ENCODE data around the gene XRN2.

The XRN2 gene

DNA sequence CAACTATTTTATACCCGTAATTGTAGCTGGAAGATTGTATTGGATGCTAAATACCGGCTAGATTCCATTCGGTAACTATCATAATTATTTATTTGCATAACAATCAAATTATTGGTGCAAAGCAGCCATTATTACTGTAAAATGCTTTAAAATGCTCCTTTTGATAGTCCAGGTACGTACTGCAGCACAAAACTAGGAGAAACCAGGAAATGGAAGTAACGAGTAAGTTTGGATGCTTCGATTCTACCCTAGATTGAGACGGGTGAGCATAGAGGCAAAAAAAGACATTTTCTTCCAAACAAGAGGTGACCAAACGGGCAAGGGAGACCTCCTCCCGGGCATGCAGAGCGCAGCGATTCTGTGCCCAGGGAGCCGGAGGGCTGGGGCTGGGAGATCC, 469 bp upstream of the XRN2 start:
- no peak for DNase-seq

DNA sequence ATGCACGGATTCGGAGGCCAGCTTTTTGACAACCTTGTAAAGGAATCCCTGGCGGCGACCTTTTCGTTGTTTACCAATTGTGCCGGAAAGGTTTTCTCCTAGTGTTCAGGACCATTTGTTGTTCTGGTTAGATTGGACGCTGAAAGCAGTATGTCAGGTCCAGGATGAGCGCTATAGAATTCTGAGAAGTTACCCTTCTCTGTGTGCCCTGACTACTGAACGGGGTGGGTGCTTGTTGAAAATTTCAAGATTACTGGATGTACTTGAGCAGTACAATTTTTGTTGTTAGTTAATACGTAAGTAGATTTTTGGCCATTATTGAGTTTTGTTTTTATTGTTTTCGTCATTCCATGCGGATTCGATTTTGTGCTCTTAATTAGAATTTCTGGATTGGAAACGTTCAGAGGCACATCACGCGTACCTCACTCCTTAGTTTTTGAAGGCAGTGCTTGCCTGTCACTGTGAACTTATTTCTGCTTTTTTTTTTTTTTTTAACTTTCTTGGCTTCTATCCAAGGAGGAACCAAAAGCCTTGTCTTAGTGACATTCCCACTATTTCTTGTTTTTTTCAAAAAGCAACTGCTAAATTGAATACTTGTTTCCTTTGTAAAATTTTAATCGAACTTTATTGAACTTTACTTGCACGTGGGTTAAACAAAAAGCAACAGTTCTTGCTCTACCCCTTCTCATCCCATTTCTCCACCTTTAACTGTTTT, 898 bp downstream of the XRN2 start:
- no peak for DNase-seq

DNA sequence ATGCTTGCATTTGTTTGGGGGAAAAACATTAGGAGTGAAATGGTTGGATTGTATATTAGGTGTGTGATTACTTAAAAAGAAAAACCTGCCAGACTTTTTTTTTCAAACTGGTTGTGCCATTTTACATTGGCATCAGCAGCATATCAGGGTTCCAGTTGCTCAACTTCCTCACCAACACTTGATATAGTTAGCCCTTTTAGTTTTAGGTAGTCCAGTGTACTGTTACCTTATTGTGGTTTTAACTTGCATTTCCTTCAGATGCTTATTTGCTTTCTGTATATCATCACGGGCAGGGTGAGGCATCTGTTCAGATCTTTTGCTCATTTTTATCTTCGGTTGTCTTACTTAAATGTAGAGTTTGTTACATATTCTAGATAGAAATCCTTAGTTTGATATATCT, 5.2 kb downstream of the XRN2 start:
- no peak for DNase-seq

DNA sequence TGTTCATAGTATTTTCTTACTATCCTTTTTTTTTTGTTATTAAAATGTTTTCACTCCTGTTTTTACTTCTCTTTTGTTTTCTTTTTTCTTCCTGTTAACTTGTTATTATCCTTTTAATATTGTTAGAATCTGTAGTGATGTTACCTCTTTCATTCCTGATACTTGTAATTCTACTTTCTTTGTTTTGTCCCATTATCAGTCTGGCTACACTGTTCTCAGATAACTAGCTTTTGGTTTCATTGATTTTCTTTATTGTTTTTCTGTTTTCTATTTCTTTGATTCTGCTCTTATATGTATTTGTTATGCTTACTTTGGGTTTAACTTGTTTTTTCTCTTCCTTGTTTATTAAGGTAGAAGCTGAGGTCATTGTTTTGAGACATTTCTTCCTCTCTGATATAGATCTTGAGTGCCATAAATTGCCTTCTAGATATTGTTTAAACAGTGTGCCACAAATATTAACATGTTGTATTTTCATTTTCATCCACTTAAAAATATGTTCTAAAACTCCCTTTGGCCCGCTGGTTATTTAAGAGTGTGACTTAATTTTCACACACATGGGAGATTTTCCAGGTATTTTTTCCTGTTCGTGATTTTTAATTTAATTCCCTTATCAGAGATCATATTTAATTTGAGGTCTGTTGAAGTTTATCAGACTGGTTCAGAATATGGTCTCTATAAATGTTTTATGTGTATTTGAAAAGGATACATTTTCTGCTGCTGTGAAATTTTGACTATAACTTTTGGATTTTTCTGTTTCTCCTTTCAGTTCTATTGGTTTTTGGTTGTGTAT, 6.7 kb downstream of the XRN2 start:
- no peak for DNase-seq

DNA sequence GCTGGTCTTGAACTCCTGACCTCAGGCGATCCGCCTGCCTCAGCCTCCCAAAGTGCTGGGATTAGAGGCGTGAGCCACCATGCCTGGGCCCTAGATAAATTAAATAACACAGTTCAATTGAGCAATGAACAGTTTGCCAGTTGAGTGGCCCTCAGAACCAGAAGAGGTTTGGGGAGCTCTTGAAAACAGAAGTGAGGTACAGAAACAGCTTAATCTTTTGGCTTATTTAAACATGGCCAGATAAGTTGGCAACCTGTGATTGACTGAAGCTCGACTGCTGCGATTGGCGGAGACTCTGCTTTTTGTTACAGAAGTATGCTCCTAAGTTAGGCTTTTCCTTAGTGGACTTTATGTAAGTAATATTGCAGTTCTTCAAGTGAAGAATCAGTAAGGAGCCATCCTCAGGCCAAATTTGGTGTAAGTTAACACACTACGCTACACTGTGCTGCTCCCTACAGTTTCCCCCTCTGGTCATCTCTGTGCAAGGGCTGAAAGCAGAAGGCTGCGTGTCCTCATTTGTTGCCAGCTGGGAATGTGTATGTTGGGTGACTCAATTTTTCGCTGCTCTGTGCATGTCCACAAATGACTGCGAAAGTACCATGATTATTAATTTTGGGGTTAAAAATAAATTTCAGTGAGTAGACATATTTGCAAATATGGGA, 9.8 kb downstream of the XRN2 start:
- no peak for DNase-seq

DNA sequence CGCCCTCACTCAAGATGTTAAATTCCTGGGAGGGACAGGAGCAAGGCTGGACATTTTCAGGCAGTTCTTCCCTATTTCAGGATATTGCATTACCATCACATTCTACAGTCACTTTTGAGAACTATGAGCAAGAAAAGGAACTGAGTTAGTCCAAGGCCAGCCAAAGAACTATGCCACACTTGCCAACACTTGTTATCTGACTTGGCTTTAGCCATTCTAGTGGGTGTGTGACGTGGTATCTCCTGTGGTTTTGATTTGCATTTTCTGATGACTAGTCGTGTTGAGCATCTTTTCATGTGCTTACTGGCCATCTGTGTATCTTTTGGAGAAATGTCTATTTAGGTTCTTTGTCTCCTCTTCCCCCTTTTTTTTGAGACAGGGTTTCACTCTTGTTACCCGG, 12.0 kb downstream of the XRN2 start:
- DNase-seq, result peak; percentile 53

DNA sequence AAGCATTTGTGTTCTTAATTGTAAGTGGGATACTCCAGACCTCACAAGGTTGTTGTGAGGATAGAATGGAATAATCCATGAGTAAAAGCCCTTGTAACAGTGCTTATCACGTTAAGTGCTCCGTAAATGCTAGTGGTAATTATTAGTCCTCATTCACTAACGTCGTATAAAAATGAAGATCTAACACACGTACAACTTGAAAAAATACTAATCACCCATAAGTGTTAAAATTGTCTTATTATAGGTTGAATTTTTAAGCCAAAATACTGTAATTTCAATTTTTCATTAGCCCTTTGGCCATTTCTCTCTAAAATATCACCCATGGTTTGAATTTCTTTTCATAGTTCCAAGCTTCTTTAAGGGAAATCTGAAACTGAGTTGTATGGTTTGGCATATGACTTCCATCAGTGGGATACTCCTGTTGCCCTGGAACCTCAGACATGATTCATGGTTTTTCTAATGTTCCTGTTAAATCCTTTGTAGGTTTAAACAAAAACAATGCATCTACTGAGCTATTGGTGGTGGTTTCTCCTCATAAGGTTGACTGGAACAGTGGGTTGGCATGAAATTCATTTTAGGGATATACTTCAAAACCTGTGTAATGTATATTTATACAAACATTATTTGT, 19.1 kb downstream of the XRN2 start:
- no peak for DNase-seq

DNA sequence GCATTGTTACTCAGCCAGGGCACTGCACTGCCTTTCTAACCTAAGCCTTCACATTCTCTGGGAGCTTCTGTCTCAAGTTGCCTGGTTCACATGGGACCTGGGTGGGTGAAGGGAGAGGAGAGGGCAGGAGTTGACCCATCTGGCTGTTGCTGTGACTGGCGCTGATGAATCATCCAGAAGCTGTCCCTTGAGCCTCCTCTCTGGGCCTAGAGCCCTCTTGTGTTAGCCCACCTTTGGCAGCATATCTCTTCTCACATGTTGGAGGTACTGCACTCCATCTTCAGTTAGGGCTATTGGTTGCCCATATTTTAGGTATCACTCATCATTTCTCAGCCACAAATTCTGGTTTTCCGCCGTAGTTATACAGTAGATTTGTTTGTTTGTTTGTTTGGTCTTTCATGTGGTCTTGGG, 19.8 kb downstream of the XRN2 start:
- peak; percentile 51 for DNase-seq

DNA sequence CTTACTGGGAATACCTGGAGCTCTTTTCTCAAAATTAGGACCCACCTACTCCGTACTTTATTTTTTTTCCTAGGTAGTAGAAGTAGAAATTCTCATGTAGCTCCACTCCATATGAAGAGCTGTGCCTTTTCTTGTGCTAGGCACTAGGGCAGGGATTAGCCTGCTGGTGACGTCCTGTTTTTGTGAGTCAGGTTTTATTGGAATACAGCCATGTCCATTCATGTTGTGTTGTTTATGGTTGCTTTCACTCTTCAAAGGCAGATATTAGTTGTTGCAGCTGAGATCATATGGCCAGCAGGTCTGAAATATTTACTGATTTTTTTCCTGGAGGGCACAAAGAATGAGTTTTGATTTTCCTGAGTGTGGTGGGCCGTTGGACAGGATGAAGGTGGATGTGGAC, 20.5 kb downstream of the XRN2 start:
- no peak for DNase-seq

DNA sequence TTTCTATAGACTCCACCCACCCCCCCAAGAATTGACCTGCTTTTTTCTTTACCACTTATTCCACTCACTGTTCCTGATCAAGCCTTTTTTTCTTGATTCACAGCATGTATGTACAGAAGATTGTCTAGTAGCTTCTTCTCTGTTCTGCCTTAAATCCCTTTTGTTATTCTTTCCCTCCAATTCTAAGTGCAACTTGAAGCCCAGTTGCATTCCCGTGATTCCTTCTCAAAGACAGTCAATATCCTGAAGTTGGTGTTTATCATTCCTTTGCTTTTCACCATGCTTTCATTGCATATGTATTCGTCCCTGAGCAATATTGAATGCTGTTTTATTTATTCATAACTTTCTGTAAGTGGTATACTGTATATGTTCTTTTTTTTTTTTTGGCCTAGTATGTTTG, 21.0 kb downstream of the XRN2 start:
- no peak for DNase-seq

DNA sequence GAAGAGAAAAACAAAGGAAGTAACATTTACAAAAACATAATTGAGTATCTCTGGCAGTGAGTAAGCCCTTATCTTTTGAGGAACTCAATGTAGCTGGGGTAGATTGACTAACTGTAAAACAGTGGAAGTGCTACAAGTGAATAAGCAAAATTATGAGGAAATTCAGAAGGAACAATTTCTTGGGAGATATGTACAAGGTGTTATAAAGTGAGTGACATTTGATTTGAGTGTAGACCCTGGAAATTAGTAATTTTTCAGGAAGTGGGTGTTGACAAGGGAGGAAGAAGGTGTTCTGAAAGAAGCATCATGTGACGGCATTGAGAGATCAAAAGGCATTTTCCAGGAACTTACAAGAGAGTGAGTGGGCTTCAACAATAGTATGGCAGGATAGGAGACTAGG, 22.2 kb downstream of the XRN2 start:
- DNase-seq, result peak; percentile 47

DNA sequence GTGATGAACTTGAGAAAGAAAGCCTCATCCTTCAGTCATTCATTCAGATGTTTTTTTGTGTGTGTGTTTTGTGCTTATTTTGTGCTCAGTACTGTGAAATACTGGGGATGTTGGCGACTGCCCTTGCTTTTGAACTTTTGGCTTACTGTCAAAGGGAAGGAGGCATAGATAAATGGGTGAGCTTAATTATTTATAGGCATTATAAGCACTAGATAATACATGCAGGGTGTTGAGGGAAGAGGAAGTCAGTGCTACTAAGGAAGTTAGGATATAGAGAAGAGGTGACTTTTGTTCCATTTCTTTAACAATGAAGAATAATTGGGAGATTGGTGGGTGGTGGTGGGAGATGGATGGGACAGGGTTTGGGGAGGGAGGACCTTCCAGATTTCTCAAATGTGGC, 23.6 kb downstream of the XRN2 start:
- DNase-seq, result no peak

DNA sequence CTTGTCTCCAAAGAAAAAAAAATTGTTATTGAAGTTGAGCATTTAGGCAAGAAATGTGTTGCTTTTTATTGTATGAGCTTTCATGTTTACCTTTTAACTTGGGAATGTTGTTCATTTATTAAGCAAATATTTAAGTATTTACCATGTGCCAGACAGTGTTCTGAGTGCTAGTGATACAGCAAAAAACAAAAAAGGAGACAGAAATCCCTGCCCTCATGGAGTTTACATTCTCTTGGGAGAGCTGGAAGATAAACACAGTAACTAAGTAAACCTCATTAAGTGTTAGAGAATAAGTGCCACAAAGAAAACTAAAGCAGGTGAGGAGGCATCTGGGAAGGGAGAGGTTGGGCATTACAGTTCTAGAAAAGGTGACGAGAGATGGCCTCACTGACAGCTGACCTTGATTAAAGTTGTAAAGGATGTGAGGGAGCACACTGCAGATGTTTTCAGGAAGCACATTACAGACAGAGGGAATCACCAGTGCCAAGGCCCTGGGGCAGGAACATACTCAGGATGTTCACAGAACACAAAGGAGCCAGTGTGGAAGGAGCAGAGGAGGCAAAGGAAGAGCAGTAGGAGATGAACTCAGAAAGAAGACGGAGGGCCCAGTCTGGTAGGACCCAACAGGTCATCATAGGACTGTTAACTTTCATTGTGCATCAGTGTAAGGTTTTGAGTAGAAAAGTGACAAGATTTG, 33.5 kb downstream of the XRN2 start:
- DNase-seq, result no peak

DNA sequence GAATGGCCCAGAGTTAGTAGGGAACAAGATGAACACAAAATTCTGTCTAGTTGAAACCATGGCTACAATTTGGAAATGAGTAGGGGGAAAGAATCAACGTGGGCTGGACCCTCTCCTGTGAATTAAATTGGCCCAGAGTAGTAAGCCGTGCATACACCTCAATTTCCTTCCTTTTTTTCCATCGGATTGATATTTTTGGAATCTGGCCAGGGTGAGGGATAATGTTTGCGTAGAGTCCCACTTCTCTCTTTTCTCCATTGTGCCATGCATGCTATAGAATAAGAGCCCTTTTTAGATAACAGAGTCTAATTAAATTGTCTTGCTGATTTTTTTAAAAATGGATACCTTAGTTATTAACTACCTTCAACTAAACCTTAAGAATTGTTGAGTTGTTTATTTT, 35.2 kb downstream of the XRN2 start:
- DNase-seq, result no peak

DNA sequence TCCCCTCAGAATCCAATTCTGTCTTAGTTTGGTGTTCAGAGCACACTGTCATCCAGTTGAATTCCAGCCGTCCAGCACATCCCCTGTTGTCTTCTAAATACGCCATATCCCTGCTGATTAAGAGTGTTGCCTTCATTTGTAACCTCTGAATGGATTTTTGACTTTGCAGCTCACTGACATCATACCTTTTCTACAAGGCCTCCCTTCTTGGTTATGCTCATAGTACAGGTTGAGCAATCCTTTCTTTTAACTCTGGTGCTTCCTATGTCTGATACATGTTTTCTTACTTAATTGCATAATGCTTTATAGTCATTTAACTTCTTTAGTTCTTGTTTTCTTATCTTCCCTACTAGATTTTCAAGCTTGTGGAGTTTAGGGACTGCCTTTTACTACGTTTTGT, 36.4 kb downstream of the XRN2 start:
- DNase-seq, result no peak

DNA sequence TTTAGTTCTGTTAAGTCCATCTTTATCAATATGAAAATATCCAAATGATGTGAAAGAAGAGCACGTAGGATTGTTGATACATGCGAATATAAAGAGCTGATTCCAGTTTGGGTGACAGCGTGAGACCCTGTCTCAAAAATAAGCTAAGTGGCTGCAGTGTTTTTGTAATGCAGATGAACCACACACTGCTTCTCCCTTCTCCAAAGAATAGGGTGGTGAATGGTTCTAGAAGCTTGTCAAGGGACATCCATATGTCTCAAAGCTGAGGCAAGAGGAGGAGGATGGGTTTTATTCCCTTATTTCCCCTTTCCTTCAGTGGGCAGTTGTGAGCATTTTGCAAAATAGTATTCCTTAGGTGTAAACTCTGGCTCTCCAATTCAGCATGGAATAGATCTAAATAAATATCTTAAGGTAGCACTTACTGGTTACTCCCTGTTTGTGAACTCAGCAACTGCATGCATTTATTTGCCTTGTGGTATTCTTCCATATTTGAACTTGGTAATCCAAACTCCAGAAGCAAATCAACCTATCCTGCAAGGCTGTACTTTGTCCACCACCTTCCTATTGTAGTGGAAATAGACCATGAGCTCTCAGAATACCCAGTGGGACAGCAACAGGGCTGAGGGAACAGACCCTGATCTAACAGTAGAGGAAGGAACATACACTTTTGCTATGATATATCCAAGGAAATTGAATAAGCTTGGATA, 38.0 kb downstream of the XRN2 start:
- DNase-seq, result no peak

DNA sequence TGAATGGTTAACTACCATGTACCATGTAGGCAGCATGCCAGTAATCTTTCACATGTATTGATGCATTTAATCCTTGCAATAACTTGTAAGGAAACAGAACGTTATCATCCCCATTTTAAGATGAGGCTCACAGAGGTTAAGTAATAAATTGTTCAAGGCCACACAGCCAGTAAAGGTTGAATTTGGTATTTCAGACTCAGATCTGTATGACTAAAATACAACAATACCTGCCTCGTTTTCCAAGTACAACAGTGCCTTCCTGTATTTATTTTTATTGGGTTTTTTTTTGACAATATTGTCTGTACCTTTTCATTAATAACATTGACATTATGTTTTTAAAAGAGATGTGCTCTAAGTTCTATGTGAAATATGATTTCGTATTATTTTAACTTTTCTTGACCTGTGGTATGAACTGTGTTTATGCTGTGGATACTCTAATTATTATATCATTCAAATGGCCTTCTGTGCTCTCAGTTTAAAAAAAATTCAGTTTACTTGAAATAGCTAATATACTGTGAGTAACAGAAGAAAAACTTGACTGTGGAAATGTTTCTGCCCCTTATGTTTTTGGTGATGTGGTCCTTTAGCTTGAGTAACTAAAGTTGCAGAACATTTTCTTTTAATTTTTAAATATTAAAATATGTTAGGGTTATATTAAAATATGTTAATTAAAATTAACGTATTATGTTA, 39.7 kb downstream of the XRN2 start:
- no peak for DNase-seq

DNA sequence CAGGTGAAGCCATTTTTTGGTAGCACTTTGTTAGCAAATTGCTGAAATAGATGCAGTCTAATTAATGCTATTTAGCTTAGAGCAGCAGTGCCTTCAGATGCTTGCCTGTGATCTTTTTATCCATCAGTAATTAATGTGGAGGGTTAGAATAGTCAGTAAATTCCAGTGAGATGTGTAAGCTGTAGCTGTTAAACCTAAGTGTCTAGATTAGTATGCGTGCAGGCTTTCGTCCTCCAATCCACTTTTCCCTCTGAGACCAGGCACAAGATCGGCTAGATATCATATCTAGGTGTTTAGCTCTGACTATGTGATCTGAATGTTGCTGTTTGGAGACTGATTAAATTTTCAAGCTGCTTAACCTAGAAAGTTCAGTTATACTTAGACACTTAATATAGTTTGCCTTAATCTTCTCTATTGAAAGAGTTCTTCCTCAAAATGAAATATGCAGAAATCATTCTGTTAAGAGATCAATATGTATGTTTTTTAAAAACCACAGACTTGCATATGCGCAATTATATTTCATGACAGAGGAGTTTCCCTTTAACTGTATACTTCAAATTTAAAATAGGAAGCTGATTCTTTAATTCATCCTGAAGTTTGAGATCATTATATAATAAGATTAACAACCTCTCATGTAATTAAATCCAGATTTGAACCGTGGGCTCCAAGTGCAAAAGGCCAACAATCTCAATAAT, 41.2 kb downstream of the XRN2 start:
- DNase-seq, result no peak

DNA sequence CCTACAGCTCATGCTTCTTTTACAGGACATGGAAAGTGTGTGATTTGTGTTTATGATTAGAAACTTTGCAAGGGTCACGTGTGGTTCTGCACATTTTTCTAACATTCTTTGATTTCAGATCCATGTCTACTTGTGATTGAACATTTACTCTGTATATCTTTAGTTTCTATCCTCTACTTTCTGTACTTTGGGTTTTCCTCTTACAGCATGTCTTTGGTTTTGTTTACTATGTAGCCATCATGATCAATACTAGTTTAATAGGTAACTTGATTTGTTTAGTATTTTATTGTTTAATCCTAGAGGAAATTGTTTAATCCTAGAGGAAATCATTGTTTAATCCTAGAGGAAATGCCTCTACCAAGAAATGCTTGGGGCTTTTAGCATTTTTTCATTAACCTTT, 41.8 kb downstream of the XRN2 start:
- no peak for DNase-seq

DNA sequence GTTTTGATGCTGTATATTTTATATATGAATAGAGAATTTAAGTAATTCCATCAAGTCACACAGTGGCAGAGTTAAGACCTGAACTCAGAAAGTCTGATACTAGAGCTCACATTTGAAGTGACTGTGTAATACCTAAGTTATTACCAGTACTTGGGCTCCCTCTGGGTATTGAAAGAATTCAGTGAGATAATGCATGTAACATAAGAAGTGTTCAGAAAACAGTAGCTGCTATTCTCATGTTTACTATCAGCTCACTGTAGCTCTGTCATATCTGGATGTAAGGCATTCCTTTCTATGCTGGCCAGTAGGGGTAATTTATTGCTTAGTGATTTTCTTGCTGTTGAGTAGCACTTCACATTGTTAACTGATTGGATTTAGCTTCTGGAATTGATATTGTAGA, 49.6 kb downstream of the XRN2 start:
- DNase-seq, result no peak

DNA sequence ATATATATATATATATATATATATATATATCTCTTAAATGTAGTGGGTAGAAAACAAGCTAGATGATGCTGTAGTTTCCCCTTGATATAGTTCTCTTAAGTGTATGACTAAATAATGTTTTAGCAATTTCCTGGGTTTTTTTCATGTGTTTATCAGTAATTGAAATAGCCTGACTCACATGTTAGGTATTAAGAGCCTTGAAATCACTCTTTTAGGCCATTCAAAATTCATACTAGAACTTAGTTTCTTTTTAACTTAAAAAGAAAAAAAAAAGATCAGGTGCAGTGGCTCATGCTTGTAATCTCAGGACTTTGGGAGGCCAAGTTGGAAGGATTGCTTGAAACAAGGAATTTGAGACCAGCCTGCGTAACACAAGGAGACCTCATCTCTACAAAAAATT, 50.1 kb downstream of the XRN2 start:
- no peak for DNase-seq

Measured in activated CD4-positive, alpha-beta T cell treated with anti-CD3 and anti-CD28 coated beads, Interleukin-10, Interleukin-2, amounts not matched to agents 100 ng/mL and 50 ng/mL, durations not matched to agents 16 hours and 8 hours (primary cell).